SK-MEL-5 (cell line): ENCODE results near the gene MARCOL. TPM values are rescaled to one million over a fixed set of nuclear protein-coding genes. Genes with fewer than 3 reads are reported as not detected.

Experiments used
- DNase-seq: peaks from one replicate; pipeline ENCODE4 v3.0.0-alpha.2; 2016; ENCODE audit warnings: low read depth, low spot score
- in situ Hi-C: cut with HindIII; loops from 2 replicates; pipeline ENCODE4 v1.10.0; 2016; ENCODE audit warnings: low sequenced_read_pairs, high pct_unique_total_duplicates, low pct_unique_long_range_greater_than_20kb
- polyA plus RNA-seq, 2 experiments: library from polyadenylated mRNA; depleted of rRNA; stranded (reverse); fragments of >200 nt; gene quantifications; 2 replicates each; pipeline ENCODE4 v1.2.3, GENCODE V29; 2015
- total RNA-seq: library from RNA; depleted of rRNA; stranded (reverse); fragments of >200 nt; shearing (Covaris generic); gene quantifications from 2 replicates; pipeline ENCODE4 v1.2.3, GENCODE V29; 2014; rRNA removed

The MARCOL gene, protein sequence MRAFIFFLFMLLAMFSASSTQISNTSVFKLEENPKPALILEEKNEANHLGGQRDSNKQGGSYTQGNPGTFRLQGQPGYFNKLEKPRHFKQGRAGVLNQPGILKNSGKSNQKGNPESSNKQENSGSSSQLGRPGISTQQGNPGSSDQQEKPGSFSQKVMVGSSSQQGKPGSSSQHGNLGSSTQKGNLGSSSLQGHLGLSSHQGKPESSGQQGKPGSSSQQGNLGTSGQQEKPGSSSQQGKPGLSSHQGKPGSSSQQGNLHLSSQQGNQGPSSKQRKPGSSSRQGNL
- 0.16 TPM in 1 of 2 replicates, not detected in the other for total RNA-seq
- 0.08 and 0.26 TPM in 2 replicates for polyA plus RNA-seq (2015; cell fraction: cytosol; rRNA removed)
- 5.8 and 11.1 TPM in 2 replicates for polyA plus RNA-seq (2015; cell fraction: nucleus; rRNA removed)

DNA sequence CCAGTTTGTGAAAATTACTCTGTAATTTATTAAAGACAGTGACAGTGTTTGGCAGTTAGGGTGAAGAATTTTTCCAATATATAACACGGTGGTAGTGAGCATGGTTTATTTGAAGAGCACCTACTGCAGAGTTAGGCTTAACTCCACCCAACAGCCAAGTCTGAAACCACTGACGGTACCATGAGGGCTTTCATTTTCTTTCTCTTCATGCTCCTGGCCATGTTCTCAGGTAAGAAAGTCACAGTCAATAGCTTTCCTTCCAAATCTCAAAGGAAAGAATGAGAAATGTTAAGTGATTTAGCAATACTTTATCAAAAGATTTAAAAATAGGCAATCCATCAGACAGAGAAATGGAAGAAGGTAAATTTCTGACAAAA, at the start of gene MARCOL:
MARCOL (plus strand) TSS at position 108 of the 377 bp plus-strand sequence; CDS start at position 181, 73 bp downstream.
- DNase-seq: no peak
- in situ Hi-C loops: no loop called here

DNA sequence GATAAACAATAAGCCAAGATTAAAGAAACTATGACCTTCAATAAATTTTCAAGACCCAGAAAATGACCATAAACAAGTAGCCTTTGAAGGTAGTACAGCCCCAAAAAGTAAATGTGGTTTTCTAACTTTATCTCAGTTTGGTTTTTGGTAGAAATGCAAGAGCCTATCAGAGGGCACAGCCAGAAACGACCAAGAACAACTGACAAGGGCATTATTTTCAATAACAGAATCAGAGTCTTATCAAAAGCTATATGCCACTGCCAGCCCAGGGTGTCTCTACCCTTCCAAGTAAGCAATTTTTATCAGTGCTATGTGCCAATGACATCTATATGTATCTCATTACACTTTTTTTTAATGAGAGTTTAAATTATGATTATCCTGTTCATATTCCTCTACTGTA, 47.3 kb upstream of the MARCOL start:
- in situ Hi-C loops: no loop called here
- no peak for DNase-seq

DNA sequence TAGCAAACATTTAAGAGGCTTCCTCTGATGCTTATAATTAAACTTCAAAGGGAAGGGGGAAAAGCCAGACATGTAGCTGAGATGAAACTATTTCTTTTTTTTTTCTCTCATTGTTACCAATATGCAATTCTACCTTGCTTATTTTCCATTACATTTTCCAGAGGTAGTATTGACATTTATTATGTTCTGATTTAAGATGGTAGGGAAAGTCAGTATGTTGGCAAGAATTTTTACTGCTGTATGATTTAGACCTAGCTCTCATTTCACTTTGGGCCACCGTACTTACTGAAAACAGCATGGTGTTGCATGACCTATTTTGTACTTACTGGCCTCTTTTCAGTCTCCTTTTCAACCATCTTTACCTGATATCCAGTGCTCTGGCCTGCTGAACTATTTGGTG, 45.1 kb upstream of the MARCOL start:
- in situ Hi-C loops: no loop called here
- DNase-seq: no peak

DNA sequence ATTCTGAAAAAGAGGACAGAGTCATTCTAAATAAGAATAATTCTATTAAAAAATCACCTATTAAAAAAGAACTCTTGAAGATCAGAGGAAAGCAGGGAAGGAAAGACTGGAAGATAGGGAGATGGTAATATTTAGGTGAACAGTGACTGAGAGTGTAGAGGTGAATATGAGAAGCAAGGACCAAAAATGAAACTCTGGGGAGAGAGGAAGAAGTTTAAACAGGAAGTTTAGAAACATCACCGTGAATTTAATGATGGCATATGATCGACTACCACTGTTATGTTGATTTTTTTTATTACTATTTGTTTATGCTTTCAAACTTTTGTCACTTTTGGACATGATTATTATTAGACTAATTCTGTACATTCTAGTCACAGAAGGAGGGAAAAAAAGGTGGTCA, 37.2 kb upstream of the MARCOL start:
- in situ Hi-C loops: no loop called here
- DNase-seq: no peak

GRCh38 chr5:148202531-148203203, 35.7 kb upstream of the MARCOL start, which contains the start of gene SPINK6:
TSS of gene SPINK6 (plus strand) at chr5:148203042. CDS start at chr5:148203097, 55 bp downstream.
- in situ Hi-C loops: no loop called here
- no peak for DNase-seq

GRCh38 chr5:148205044-148205806, 33.1 kb upstream of the MARCOL start:
- in situ Hi-C loops: no loop called here
- DNase-seq: peak; percentile 22

DNA sequence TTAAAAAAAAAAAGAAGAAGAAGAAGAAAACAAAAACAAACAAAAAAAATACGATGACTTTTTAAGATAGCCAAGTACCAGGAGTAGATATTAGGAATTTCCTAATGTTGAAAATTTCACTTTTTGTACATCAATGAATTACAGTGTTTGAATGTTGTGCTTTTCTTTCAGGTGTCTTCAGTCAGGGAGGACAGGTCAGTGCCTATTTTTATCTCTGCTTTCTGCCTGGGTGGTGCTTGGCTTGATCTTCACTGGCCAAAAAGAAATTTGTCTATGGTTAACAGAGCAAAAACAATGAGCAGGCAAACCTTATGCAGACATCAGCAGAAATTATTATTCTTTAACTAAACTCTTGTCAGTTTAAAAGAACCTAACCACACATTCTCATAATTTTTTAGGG, 32.5 kb upstream of the MARCOL start:
- in situ Hi-C loops: no loop called here
- DNase-seq: no peak

DNA sequence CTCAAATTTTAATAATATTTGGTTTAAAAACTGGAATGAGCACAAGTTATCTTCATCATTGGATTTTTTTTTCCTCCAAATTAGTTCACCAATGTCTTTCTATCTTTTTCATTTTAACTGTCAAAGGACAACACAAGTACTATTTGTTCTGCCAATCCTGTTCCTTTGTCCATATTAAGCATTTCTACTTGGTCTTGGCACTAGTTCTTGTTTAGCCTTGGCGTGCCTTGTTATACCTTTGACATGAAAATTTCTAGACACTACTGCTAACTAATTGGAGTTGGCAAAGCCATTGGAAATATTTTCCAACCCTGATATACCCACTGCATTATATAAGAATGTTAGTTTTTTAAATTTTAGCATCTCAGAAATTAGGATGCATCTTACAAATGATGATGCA, 31.7 kb upstream of the MARCOL start:
- in situ Hi-C loops: no loop called here
- no peak for DNase-seq

DNA sequence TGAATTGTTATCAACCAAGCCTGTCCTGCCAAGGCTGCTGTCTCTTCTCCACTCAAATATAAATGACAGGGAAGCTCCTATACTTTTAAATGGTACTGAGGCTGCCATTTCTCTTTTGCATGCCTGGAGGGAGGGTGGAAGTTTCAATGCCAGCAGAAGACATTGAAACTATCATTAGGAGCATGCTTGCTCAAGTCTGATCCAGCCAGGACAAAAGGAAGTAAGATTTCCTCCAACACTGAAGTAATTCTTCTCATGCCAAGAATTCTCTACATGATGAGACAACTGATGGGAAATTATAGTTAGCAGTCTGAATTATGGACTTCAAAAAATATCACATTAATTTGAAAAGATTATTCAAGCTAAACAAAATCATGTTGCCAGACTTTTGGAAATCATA, 30.1 kb upstream of the MARCOL start:
- in situ Hi-C loops: no loop called here
- peak; percentile 9 for DNase-seq

DNA sequence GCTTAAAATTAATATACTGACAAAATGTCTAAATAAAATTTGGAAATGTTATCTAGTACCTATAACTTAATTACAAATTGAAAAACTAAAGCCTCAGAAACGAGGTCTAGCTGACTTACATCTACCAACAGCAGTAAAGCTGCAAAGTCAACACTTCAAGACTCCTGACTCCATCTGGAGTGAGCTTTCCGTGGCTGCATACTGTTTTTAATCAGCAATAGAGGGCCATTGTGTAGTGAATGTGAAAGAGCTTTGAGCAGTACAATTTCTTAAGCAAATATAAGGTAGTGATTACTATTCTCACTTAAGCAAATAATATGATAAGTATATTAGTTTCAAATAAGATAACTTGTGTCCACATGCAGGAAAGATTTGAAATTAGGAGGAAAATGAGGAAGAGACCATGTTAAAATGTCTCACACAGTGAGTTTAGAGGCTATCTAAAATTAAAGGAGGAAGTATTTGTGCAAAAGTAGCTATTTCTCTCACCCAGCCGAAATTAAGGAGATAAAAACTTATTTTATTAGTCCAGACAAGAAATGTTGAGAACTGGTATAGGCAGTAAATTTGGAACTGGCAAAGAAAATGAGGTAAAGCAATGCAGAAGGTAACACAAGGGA, 29.1 kb upstream of the MARCOL start:
- in situ Hi-C loops: no loop called here
- peak; percentile 11 for DNase-seq

GRCh38 chr5:148214665-148215185, 23.6 kb upstream of the MARCOL start:
- in situ Hi-C loops: no loop called here
- DNase-seq: no peak

GRCh38 chr5:148221508-148221907, 16.8 kb upstream of the MARCOL start:
- DNase-seq: no peak
- in situ Hi-C loops: no loop called here

DNA sequence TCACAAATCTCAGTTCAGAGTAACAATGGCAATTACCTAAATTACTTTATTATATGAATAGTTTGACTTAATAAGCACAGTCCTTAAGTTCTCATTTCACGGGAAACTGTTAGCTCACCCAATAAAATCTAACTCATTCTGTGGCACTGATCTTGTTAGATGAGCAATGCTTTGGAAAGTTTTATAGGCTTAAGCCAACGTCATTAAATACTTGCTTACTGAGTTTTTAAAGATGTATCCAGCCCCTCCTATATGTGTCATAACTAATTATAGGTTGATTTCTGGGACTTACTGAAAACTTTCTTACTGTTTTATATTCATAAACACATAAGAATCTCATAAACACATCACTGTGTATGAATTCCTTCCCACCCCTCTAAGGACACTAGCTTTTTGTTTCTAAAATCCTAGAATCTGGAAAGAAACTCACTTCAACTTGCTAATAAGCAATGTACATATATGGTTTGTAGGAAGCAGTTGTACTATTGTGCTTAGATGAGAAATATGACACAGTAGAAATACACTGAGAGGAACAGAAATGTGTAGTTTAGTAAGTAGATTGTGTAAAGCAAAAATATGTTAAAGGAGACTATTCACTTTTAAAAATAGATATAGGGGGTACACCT, 14.1 kb upstream of the MARCOL start:
- in situ Hi-C loops: no loop called here
- no peak for DNase-seq

- in situ Hi-C loops: no loop called here
Observed at GRCh38 chr5:148228392-148228984, 9.8 kb upstream of the MARCOL start.

DNA sequence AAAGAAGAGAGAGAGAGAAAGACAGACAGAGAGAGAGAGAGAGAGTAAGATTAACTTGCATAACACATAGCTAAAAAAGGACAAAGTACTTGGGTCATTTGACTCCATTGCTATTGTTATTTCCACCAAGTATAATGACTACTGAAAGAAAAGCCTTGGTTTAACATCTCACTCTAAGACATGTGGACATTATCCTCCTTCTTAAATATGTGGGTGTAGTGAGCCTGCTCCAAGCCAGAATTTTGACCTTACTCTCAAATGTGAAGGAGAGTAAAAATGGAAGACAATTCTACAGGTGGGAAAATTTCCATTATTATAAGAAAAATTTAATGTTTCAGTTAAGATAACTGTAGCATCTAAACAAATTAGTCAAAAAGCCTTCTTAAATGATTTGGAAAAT, 8.5 kb upstream of the MARCOL start:
- DNase-seq: no peak
- in situ Hi-C loops: no loop called here

More at GRCh38 chr5:148228392-148228984, 9.8 kb upstream of the MARCOL start:
- no peak for DNase-seq

DNA sequence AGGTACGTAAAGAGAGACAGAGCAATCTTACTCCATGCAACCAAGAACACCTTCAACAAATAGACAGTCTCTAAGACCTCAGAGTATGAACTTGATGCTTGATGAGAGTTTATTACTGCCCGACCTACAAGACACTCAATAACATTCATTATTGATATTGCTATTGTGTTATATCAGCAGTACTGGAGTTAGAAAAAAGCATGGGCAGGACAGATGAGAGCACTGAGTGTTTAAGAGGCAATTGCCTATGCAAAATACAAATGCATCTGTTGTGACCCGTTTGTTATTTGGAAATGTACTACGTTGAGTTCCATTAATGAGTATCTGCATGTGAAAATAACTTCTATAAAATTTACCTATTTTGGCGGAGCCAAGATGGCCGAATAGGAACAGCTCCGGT, 8.1 kb upstream of the MARCOL start:
- no peak for DNase-seq
- in situ Hi-C loops: no loop called here
